Transverse colon (tissue), 4 donors: ENCODE results near the gene UTP25. TPM values are rescaled to one million over a fixed set of nuclear protein-coding genes. Genes with fewer than 3 reads are reported as not detected.

Experiments used
- DNase-seq: peaks from one replicate; pipeline ENCODE4 v3.0.0-alpha.2; 2019
- H3K27ac ChIP-seq, 4 donors: fragments of 200-600 bp; sonication (generic); 2 replicates each; pipeline ENCODE4 v1.5.1; 2016 to 2018; ENCODE audit warnings: inconsistent platforms in 4 of 4
- H3K27me3 ChIP-seq: fragments of 200-600 bp; sonication (generic); 2 replicates; pipeline ENCODE4 v1.5.1; 2017; ENCODE audit warnings: inconsistent platforms
- H3K36me3 ChIP-seq, 4 donors: fragments of 200-600 bp; sonication (generic); 2 replicates each; pipeline ENCODE4 v1.5.1; 2017 to 2019; ENCODE audit warnings: inconsistent platforms in 4 of 4
- H3K4me1 ChIP-seq, 4 donors: fragments of 200-600 bp; sonication (generic); 2 replicates each; pipeline ENCODE4 v1.5.1; 2017 to 2020; ENCODE audit warnings: inconsistent platforms in 4 of 4
- H3K4me3 ChIP-seq, 4 donors: fragments of 200-600 bp; sonication (generic); 1 replicate in 1 of 4; 2 replicates in 3 of 4; pipeline versions ENCODE4 v1.5.1 to v1.6.1; 2017 to 2019; ENCODE audit warnings: inconsistent platforms in 4 of 4
- H3K9me3 ChIP-seq, 2 donors: fragments of 200-600 bp; sonication (generic); 2 replicates each; pipeline ENCODE4 v1.5.1; 2017 to 2019; ENCODE audit warnings: inconsistent platforms in 2 of 2
- EP300 ChIP-seq: sonication (generic); formaldehyde crosslinking; IDR thresholded peaks from one replicate; pipeline ENCODE4 v1.6.1; 2017; ENCODE audit warnings: antibody characterized with exemption, low read depth
- POLR2A ChIP-seq: fragments of 450-650 bp; IDR thresholded peaks from one replicate; pipeline ENCODE4 v1.6.1; 2016; ENCODE audit warnings: antibody characterized with exemption, mild to moderate bottlenecking, moderate library complexity
- POLR2AphosphoS5 ChIP-seq, 3 donors: sonication (generic); formaldehyde crosslinking; IDR thresholded peaks; one replicate each; pipeline ENCODE4 v1.6.1; 2016; ENCODE audit warnings: antibody characterized with exemption in 3 of 3
- WGBS, 2 donors: methylation state at CpG; one replicate each; pipeline ENCODE4 v1.1.5; 2018; ENCODE audit warnings: low coverage in 1 of 2; 5-methylcytosine and 5-hydroxymethylcytosine counted together
- in situ Hi-C, 4 donors: fragments of 200-750 bp; cut with MboI; loops; one replicate each; pipeline versions ENCODE4 v1.15.0 to v1.15.1; 2017; ENCODE audit warnings: low sequenced_read_pairs in 3 of 4, low pct_ligation_motif_present in 1 of 4, low pct_unique_long_range_greater_than_20kb in 1 of 4
- intact Hi-C: fragments of 100-400 bp; cut with DNase I; formaldehyde crosslinking; loops from one replicate; pipeline ENCODE4 v1.15.1; 2023; ENCODE audit warnings: low total_unique reads
- total RNA-seq, 4 donors: library from RNA; depleted of rRNA; stranded (reverse); fragments of >200 nt; gene quantifications; one replicate each; pipeline ENCODE4 v1.1.0, GENCODE V29; 2016
- TF ChIP-seq, protein P1 (sequence below), 5 experiments: fragments of 200-600 bp in 3 of 5; fragments of 450-650 bp in 2 of 5; sonication (generic) in 3 of 5; IDR thresholded peaks; 1 replicate in 2 of 5; 2 replicates in 3 of 5; pipeline ENCODE4 v1.5.1; 2016 to 2017; ENCODE audit warnings: antibody characterized with exemption in 5 of 5, inconsistent platforms in 3 of 5, mild to moderate bottlenecking in 2 of 5, moderate library complexity in 1 of 5

UTP25 gene
- total RNA-seq, 4 donors from 2014 or later = 1.1 to 13.7 (median 6.1) TPM

DNA sequence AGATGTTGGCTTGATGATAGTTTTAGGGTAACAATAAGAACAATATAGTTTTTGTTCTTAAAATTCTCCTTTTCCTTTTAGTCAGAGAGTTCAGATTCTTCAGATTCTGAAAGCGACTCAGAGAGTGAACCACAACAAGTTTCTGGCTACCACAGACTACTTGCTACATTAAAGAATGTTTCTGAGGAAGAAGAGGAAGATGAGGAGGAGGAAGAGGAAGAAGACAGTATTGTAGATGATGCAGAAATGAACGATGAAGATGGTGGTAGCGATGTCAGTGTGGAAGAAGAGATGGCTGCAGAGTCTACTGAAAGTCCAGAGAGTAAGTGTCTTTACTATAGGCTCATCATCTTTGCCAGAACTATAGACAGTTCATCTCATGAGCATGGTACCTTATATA, 3.0 kb downstream of the UTP25 start:
- TF ChIP-seq EP300 (no peak), POLR2AphosphoS5 (IDR thresholded peaks at IDR 0.05) (no peak), POLR2A (no peak)
- TF ChIP-seq, protein P1, sequence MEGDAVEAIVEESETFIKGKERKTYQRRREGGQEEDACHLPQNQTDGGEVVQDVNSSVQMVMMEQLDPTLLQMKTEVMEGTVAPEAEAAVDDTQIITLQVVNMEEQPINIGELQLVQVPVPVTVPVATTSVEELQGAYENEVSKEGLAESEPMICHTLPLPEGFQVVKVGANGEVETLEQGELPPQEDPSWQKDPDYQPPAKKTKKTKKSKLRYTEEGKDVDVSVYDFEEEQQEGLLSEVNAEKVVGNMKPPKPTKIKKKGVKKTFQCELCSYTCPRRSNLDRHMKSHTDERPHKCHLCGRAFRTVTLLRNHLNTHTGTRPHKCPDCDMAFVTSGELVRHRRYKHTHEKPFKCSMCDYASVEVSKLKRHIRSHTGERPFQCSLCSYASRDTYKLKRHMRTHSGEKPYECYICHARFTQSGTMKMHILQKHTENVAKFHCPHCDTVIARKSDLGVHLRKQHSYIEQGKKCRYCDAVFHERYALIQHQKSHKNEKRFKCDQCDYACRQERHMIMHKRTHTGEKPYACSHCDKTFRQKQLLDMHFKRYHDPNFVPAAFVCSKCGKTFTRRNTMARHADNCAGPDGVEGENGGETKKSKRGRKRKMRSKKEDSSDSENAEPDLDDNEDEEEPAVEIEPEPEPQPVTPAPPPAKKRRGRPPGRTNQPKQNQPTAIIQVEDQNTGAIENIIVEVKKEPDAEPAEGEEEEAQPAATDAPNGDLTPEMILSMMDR (IDR thresholded peaks at IDR 0.05) = no peak
- Histone ChIP-seq H3K9me3 (no peaks in the 10 kb centered on the region), H3K4me1 (peaks cover 0 to 24% (median 10%) of the 10 kb centered on the region in 4 donors), H3K27ac (no peak overlapping the region), H3K27me3 (no peaks in the 10 kb centered on the region), H3K36me3 (peaks cover 0 to 45% (median 22%) of the 10 kb centered on the region in 4 donors), H3K4me3 (no peak overlapping the region)
- no peak for DNase-seq
- in situ Hi-C loops (no loop called here), intact Hi-C loops (no loop called here)
- WGBS, 2 donors = 77 to 81% methylated on average over 3 of the region's 3 CpGs

DNA sequence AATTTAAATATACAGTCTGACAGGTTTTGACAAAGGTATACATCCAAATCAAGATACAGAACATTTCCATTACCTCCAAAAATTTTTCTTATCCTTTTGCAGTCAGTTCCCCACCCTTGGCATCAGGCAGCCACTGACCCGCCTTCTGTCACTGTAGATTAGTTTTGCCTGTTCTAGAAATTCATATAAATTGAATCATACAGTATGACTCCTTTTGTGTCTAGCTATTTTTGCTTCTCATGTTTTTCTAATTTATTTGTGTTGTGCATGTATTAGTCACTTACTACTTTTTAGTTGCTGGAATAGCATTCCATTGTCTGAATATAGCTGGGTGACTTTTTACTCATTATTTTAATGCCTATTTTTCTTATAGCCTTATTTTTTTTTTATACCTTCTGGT, 3.8 kb downstream of the UTP25 start:
- peaks cover 0 to 54% (median 26%) of the 10 kb centered on the region in 4 donors for H3K36me3 ChIP-seq
- H3K4me3 ChIP-seq = no peak overlapping the region
- H3K9me3 ChIP-seq = no peaks in the 10 kb centered on the region
- peaks cover 0 to 24% (median 10%) of the 10 kb centered on the region in 4 donors for H3K4me1 ChIP-seq
- in situ Hi-C loops = no loop called here
- 94 to 100% methylated on average over 1 of the region's 1 CpG for WGBS, 2 donors
- no peak for DNase-seq
- intact Hi-C loops = no loop called here
- no peaks in the 10 kb centered on the region for H3K27me3 ChIP-seq
- H3K27ac ChIP-seq = no peak overlapping the region
- TF ChIP-seq POLR2AphosphoS5 (IDR thresholded peaks at IDR 0.05) (no peak), EP300 (no peak), POLR2A (no peak)
- TF ChIP-seq, protein P1 (IDR thresholded peaks at IDR 0.05) = no peak

DNA sequence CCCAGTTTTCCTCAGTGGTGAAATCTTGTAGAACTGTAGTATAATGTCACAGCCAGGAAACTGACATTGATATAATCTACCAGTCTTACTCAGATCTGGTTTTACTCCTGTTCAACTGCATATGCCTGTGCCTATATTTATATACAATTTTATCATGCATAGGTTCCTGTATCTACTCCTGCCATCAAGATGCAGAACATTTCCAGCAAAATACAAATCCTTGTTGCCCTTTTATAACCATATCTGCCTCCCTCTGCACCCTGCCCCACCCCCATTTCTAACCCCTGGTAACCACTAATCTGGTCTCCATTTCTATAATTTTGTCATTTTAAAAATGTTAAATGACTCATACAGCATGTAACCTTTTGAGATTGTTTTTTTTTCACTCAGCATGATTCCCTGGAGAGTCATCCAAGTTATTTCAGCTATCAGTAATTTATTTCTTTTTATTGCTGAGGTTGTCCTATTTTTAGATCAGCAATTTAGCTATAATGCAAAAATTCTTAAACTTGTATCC, 8.1 kb downstream of the UTP25 start:
- no peak for DNase-seq
- Histone ChIP-seq H3K4me3 (no peak overlapping the region), H3K27ac (no peak overlapping the region), H3K4me1 (no peaks in the 10 kb centered on the region), H3K36me3 (peaks cover 0 to 88% (median 43%) of the 10 kb centered on the region in 4 donors), H3K27me3 (no peaks in the 10 kb centered on the region), H3K9me3 (no peaks in the 10 kb centered on the region)
- in situ Hi-C loops (no loop called here), intact Hi-C loops (no loop called here)
- TF ChIP-seq POLR2A = no peak
- TF ChIP-seq, protein P1 (IDR thresholded peaks at IDR 0.05) = no peak
- TF ChIP-seq EP300 = no peak
- no peak for TF ChIP-seq POLR2AphosphoS5 (IDR thresholded peaks at IDR 0.05)

DNA sequence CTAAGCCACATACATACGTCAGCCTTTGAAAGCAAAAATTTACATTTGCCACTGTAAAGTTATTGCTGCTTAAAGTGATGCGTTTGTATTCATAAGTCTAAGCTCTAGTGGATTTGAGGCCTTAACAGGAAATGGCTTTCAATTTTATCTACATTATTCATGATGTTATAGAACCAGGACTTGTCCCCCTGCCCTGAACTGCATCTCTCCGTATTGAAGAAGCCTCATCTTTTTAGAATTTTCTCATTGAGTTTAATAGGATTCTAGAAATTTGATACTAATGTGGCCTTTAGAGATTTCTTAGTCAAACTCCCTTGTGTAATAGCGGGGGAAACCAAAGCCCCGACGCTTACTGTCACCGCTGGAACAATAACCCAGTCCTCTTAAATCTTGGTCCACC, 9.9 kb downstream of the UTP25 start:
- TF ChIP-seq, protein P1 (IDR thresholded peaks at IDR 0.05) = no peak
- H3K4me1 ChIP-seq = no peaks in the 10 kb centered on the region
- H3K27me3 ChIP-seq = no peaks in the 10 kb centered on the region
- no peak overlapping the region for H3K27ac ChIP-seq
- H3K36me3 ChIP-seq = peaks cover 0 to 86% (median 40%) of the 10 kb centered on the region in 4 donors
- no peak overlapping the region for H3K4me3 ChIP-seq
- DNase-seq = no peak
- intact Hi-C loops (no loop called here), in situ Hi-C loops (no loop called here)
- no peaks in the 10 kb centered on the region for H3K9me3 ChIP-seq
- 97 to 98% methylated on average over 6 to 7 of the region's 7 CpGs for WGBS, 2 donors
